ENCODE measurements around the gene USP10.
A peak's percentile ranks its signal among the peaks of the same experiment; 100 is the strongest.

USP10 gene

GRCh38 chr16:84791501-84791900 is 91.7 kb downstream of the USP10 start:
- no peak overlapping the region for H2AFZ ChIP-seq (ENCODE audit: low read length, unreplicated experiment)

GRCh38 chr16:84794186-84794585 is 94.4 kb downstream of the USP10 start:
- Histone ChIP-seq H3K4me1 (ENCODE audit: control insufficient read depth, insufficient read depth, low read length, unreplicated experiment) (peaks cover 4% of the 10 kb centered on the region), H3K79me2 (ENCODE audit: control insufficient read depth, insufficient read depth, low read length, unreplicated experiment) (no peaks in the 10 kb centered on the region), H3K36me3 (ENCODE audit: insufficient read depth, low read length) (no peaks in the 10 kb centered on the region), H3K4me3 (ENCODE audit: low read depth, low read length) (no peak overlapping the region), H2AFZ (ENCODE audit: low read length, unreplicated experiment) (no peak overlapping the region), H3K27me3 (ENCODE audit: insufficient read depth, low read length) (no peaks in the 10 kb centered on the region), H3K27ac (ENCODE audit: low read depth, low read length) (no peak overlapping the region)

More at GRCh38 chr16:84791501-84791900, 91.7 kb downstream of the USP10 start:
- H3K27me3 ChIP-seq (ENCODE audit: insufficient read depth, low read length), result no peaks in the 10 kb centered on the region
- H3K36me3 ChIP-seq (ENCODE audit: insufficient read depth, low read length), result no peaks in the 10 kb centered on the region
- H3K4me3 ChIP-seq (ENCODE audit: low read depth, low read length), result no peak overlapping the region
- H3K79me2 ChIP-seq (ENCODE audit: control insufficient read depth, insufficient read depth, low read length, unreplicated experiment), result no peaks in the 10 kb centered on the region
- peaks cover 4% of the 10 kb centered on the region for H3K4me1 ChIP-seq (ENCODE audit: control insufficient read depth, insufficient read depth, low read length, unreplicated experiment)
- no peak overlapping the region for H3K27ac ChIP-seq (ENCODE audit: low read depth, low read length)

- no peaks in the 10 kb centered on the region for H3K36me3 ChIP-seq (ENCODE audit: insufficient read depth, low read length)
- no peak overlapping the region for H3K4me3 ChIP-seq (ENCODE audit: low read depth, low read length)
- peaks cover 4% of the 10 kb centered on the region for H3K4me1 ChIP-seq (ENCODE audit: control insufficient read depth, insufficient read depth, low read length, unreplicated experiment)
- no peak overlapping the region for H2AFZ ChIP-seq (ENCODE audit: low read length, unreplicated experiment)
- H3K27me3 ChIP-seq (ENCODE audit: insufficient read depth, low read length), result no peaks in the 10 kb centered on the region
- H3K79me2 ChIP-seq (ENCODE audit: control insufficient read depth, insufficient read depth, low read length, unreplicated experiment), result no peaks in the 10 kb centered on the region
- H3K27ac ChIP-seq (ENCODE audit: low read depth, low read length), result no peak overlapping the region
Observed at GRCh38 chr16:84794626-84795025, 94.8 kb downstream of the USP10 start.

- Histone ChIP-seq H3K4me3 (ENCODE audit: low read depth, low read length) (peak overlapping the region; percentile 53), H2AFZ (ENCODE audit: low read length, unreplicated experiment) (no peak overlapping the region), H3K79me2 (ENCODE audit: control insufficient read depth, insufficient read depth, low read length, unreplicated experiment) (no peaks in the 10 kb centered on the region), H3K27me3 (ENCODE audit: insufficient read depth, low read length) (no peaks in the 10 kb centered on the region), H3K27ac (ENCODE audit: low read depth, low read length) (peak overlapping the region; percentile 68), H3K36me3 (ENCODE audit: insufficient read depth, low read length) (no peaks in the 10 kb centered on the region), H3K4me1 (ENCODE audit: control insufficient read depth, insufficient read depth, low read length, unreplicated experiment) (peaks cover 4% of the 10 kb centered on the region)
Observed at GRCh38 chr16:84795329-84796053, 95.7 kb downstream of the USP10 start.

GRCh38 chr16:84800158-84800978 is 100.6 kb downstream of the USP10 start:
- Histone ChIP-seq H3K27ac (ENCODE audit: low read depth, low read length) (no peak overlapping the region), H3K4me3 (ENCODE audit: low read depth, low read length) (no peak overlapping the region), H2AFZ (ENCODE audit: low read length, unreplicated experiment) (no peak overlapping the region), H3K27me3 (ENCODE audit: insufficient read depth, low read length) (no peaks in the 10 kb centered on the region), H3K36me3 (ENCODE audit: insufficient read depth, low read length) (no peaks in the 10 kb centered on the region), H3K79me2 (ENCODE audit: control insufficient read depth, insufficient read depth, low read length, unreplicated experiment) (no peaks in the 10 kb centered on the region), H3K4me1 (ENCODE audit: control insufficient read depth, insufficient read depth, low read length, unreplicated experiment) (peaks cover under 1% of the 10 kb centered on the region)

- Histone ChIP-seq H3K27me3 (ENCODE audit: insufficient read depth, low read length) (no peaks in the 10 kb centered on the region), H3K36me3 (ENCODE audit: insufficient read depth, low read length) (no peaks in the 10 kb centered on the region), H3K27ac (ENCODE audit: low read depth, low read length) (no peak overlapping the region), H3K79me2 (ENCODE audit: control insufficient read depth, insufficient read depth, low read length, unreplicated experiment) (no peaks in the 10 kb centered on the region), H3K4me3 (ENCODE audit: low read depth, low read length) (no peak overlapping the region), H3K4me1 (ENCODE audit: control insufficient read depth, insufficient read depth, low read length, unreplicated experiment) (peaks cover 22% of the 10 kb centered on the region), H2AFZ (ENCODE audit: low read length, unreplicated experiment) (no peak overlapping the region)
Observed at GRCh38 chr16:84803146-84803545, 103.3 kb downstream of the USP10 start.

- Histone ChIP-seq H2AFZ (ENCODE audit: low read length, unreplicated experiment) (no peak overlapping the region), H3K27me3 (ENCODE audit: insufficient read depth, low read length) (no peaks in the 10 kb centered on the region), H3K36me3 (ENCODE audit: insufficient read depth, low read length) (no peaks in the 10 kb centered on the region), H3K4me3 (ENCODE audit: low read depth, low read length) (no peak overlapping the region), H3K4me1 (ENCODE audit: control insufficient read depth, insufficient read depth, low read length, unreplicated experiment) (peaks cover 22% of the 10 kb centered on the region), H3K27ac (ENCODE audit: low read depth, low read length) (no peak overlapping the region), H3K79me2 (ENCODE audit: control insufficient read depth, insufficient read depth, low read length, unreplicated experiment) (no peaks in the 10 kb centered on the region)
Observed at GRCh38 chr16:84804326-84804725, 104.5 kb downstream of the USP10 start.

- Histone ChIP-seq H3K36me3 (ENCODE audit: insufficient read depth, low read length) (no peaks in the 10 kb centered on the region), H3K27ac (ENCODE audit: low read depth, low read length) (peak overlapping the region; percentile 65)
Observed at GRCh38 chr16:84806256-84806889, 106.6 kb downstream of the USP10 start.

GRCh38 chr16:84806890-84807258 is 107.1 kb downstream of the USP10 start:
- Histone ChIP-seq H3K79me2 (ENCODE audit: control insufficient read depth, insufficient read depth, low read length, unreplicated experiment) (no peaks in the 10 kb centered on the region), H2AFZ (ENCODE audit: low read length, unreplicated experiment) (no peak overlapping the region), H3K4me1 (ENCODE audit: control insufficient read depth, insufficient read depth, low read length, unreplicated experiment) (peaks cover 37% of the 10 kb centered on the region), H3K36me3 (ENCODE audit: insufficient read depth, low read length) (no peaks in the 10 kb centered on the region), H3K27ac (ENCODE audit: low read depth, low read length) (peak overlapping the region; percentile 65), H3K4me3 (ENCODE audit: low read depth, low read length) (peak overlapping the region; percentile 33), H3K27me3 (ENCODE audit: insufficient read depth, low read length) (no peaks in the 10 kb centered on the region)

More at GRCh38 chr16:84806256-84806889, 106.6 kb downstream of the USP10 start:
- no peaks in the 10 kb centered on the region for H3K27me3 ChIP-seq (ENCODE audit: insufficient read depth, low read length)
- H3K4me3 ChIP-seq (ENCODE audit: low read depth, low read length), result peak overlapping the region; percentile 47
- H3K79me2 ChIP-seq (ENCODE audit: control insufficient read depth, insufficient read depth, low read length, unreplicated experiment), result no peaks in the 10 kb centered on the region
- H2AFZ ChIP-seq (ENCODE audit: low read length, unreplicated experiment), result no peak overlapping the region
- peaks cover 34% of the 10 kb centered on the region for H3K4me1 ChIP-seq (ENCODE audit: control insufficient read depth, insufficient read depth, low read length, unreplicated experiment)

- no peak overlapping the region for H3K27ac ChIP-seq (ENCODE audit: low read depth, low read length)
- H3K4me1 ChIP-seq (ENCODE audit: control insufficient read depth, insufficient read depth, low read length, unreplicated experiment), result peaks cover 37% of the 10 kb centered on the region
- no peaks in the 10 kb centered on the region for H3K36me3 ChIP-seq (ENCODE audit: insufficient read depth, low read length)
- no peaks in the 10 kb centered on the region for H3K27me3 ChIP-seq (ENCODE audit: insufficient read depth, low read length)
- H3K79me2 ChIP-seq (ENCODE audit: control insufficient read depth, insufficient read depth, low read length, unreplicated experiment), result no peaks in the 10 kb centered on the region
- H2AFZ ChIP-seq (ENCODE audit: low read length, unreplicated experiment), result no peak overlapping the region
- no peak overlapping the region for H3K4me3 ChIP-seq (ENCODE audit: low read depth, low read length)
Observed at GRCh38 chr16:84807776-84808175, 108.0 kb downstream of the USP10 start.
